Measurements from ENCODE around the gene GPR137. TPM values are rescaled to one million over a fixed set of nuclear protein-coding genes. Genes with fewer than 3 reads are reported as not detected.

The GPR137 gene
- total and polyA plus RNA-seq, 9 of the 15 experiments (the other 6 are each of a cell fraction or from before 2014, with no cell fraction given) = 0.32 to 26.7 (median 10.7) TPM

GRCh38 chr11:64304316-64305072 lies 18.8 kb downstream of the GPR137 start (continued):
- TF ChIP-seq FOS (IDR thresholded peaks at IDR 0.05; ENCODE audit: extremely low read depth, insufficient read length) = no peak
- peak; percentile 75 for TF ChIP-seq SP1 (CRISPR knock-in tag; IDR thresholded peaks at IDR 0.05)
- TF ChIP-seq CBX5 (IDR thresholded peaks at IDR 0.05; ENCODE audit: borderline replicate concordance, low read depth) = no peak
- TF ChIP-seq ZNF175 (CRISPR knock-in tag; IDR thresholded peaks at IDR 0.05; ENCODE audit: low read depth) = no peak
- no peak for TF ChIP-seq HNRNPUL1 (IDR thresholded peaks at IDR 0.05; ENCODE audit: low read length)
- TF ChIP-seq NCOA2 (IDR thresholded peaks at IDR 0.05; ENCODE audit: partially characterized antibody in 2 of 2) = no peak
- no peak for TF ChIP-seq RBM17 (IDR thresholded peaks at IDR 0.05; ENCODE audit: borderline replicate concordance, low read depth, low read length)
- no peak for TF ChIP-seq TCFL5 (CRISPR knock-in tag; conservative IDR thresholded peaks at IDR 0.05)
- no peak for TF ChIP-seq TCF7L2 (IDR thresholded peaks at IDR 0.05; ENCODE audit: low read depth, low read length)
- TF ChIP-seq PYGO2 (tag; IDR thresholded peaks at IDR 0.05) = no peak
- TF ChIP-seq HMBOX1 (IDR thresholded peaks at IDR 0.05) = no peak
- peak; percentile 61 for TF ChIP-seq PHF8 (IDR thresholded peaks at IDR 0.05; ENCODE audit: borderline replicate concordance, low read length)
- TF ChIP-seq ATF2 (CRISPR knock-in tag; IDR thresholded peaks at IDR 0.05) = no peak
- no peak for TF ChIP-seq ZKSCAN8 (CRISPR knock-in tag; IDR thresholded peaks at IDR 0.05)
- peak; percentile 62; the same call in 1 of the 2 replicates for TF ChIP-seq HNRNPL (IDR thresholded peaks at IDR 0.05; ENCODE audit: low read depth, low read length)
- peak; percentile 60 to 65 for TF ChIP-seq RAD21 (CRISPR knock-in tag; conservative IDR thresholded peaks at IDR 0.05 in 1 of 2, IDR thresholded peaks at IDR 0.05 in 1 of 2)
- peak; percentile 47; the same call in 1 of the 2 replicates for TF ChIP-seq ZNF263 (CRISPR knock-in tag; IDR thresholded peaks at IDR 0.05; ENCODE audit: borderline replicate concordance)
- TF ChIP-seq ZFP30 (CRISPR knock-in tag; IDR thresholded peaks at IDR 0.05; ENCODE audit: borderline replicate concordance) = no peak
- TF ChIP-seq ZBTB5 (IDR thresholded peaks at IDR 0.05) = no peak
- peak; percentile 35; the same call in 1 of the 2 replicates for TF ChIP-seq ETV1 (tag; conservative IDR thresholded peaks at IDR 0.05; ENCODE audit: low read depth)
- no peak for TF ChIP-seq HNRNPK (IDR thresholded peaks at IDR 0.05; ENCODE audit: low read depth, low read length, poor library complexity, severe bottlenecking)
- peak; percentile 96 for TF ChIP-seq MAX (CRISPR knock-in tag; IDR thresholded peaks at IDR 0.05)
- no peak for TF ChIP-seq ZNF583 (CRISPR knock-in tag; IDR thresholded peaks at IDR 0.05)
- TF ChIP-seq PHB2 (IDR thresholded peaks at IDR 0.05; ENCODE audit: low read depth) = no peak
- no peak for TF ChIP-seq SMAD3 (CRISPR knock-in tag; conservative IDR thresholded peaks at IDR 0.05)
